SIG-M5 treated with dmso at 0.1 percent for 504 hours (cell line): ENCODE results near the gene SCFD2.
"Not testable (repeated sequence)": the region's sequence is repeated elsewhere in the genome, so short reads cannot be mapped to it uniquely, and the experiment has no call there.

Experiments used
- DNase-seq: peaks from one replicate; lab custom pipeline; 2025; ENCODE audit not compliant: unreplicated experiment; lab: John Stamatoyannopoulos, UW

SCFD2 gene

DNA sequence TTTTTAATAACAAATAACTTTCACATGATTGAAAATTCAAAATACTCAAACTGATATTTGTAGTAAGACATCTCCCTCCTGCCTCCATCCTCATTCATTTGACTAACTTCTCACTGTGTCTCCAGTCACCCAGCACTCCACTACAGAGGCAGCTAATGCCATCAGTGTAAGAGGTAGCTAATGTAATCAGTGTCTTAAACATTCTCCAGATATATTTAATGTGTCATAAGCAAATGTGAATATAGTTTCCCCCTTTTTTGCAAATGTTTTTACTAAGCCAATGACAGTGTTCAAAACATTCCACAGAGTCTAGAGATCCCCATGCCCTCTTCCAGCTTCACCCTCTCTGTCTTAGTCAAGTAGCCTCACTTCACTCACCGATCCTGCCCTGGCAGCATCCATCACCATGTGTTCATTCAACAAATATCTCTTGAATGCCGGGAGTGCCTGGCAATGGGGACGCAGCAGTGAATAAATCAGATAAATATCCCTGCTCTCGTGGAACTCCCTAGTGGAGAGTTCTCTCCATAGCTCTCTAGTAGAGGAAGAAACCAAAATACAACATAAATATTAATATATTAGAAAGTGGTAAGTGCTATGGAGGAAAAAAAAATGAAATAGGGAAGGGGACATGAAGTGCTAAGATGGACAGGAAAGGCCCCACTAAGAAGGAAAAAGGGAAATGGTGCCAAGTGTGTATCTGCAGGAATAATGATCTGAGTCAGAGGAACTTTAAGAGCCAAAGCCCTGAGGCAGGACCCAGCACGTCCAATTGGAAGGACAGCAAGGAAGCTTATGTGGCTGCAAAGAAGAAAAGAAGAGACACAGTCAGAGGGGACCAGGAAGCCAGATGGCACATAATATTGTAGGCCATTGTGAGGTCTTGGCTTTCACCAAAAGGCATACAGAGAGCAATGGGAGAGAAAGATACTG is 18.7 kb downstream of the SCFD2 start:
- DNase-seq: no peak

DNA sequence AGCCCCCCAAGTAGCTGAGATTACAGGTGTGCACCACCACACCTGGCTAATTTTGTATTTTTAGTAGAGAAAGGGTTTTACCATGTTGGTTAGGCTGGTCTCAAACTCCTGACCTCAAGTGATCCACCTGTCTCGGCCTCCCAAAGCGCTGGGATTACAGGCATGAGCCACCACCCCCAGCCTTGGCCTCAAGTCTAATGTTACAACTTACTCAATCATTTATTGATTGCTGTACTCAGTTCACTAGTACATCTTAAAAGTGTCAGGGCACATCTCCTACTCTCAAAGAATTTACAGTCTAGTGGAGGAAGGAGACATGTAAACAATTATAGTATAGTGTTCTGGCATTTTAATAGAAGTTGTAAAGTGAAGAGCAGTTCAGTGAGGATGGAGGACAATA is 19.5 kb downstream of the SCFD2 start:
- DNase-seq: not testable (repeated sequence)

DNA sequence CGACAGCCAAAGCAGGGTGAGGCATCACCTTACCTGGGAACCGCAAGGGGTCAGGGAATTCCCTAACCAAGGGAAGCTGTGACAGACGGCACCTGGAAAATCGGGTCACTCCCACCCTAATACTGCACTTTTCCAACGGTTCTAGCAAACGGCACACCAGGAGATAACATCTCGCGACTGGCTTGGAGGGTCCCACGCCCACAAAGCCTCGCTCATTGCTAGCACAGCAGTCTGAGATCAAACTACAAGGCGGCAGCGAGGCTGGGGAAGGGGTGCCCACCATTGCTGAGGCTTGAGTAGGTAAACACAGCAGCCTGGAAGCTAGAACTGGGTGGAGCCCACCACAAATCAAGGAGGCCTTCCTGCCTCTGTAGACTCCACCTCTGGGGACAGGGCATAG is 25.7 kb downstream of the SCFD2 start:
- DNase-seq: not testable (repeated sequence)

DNA sequence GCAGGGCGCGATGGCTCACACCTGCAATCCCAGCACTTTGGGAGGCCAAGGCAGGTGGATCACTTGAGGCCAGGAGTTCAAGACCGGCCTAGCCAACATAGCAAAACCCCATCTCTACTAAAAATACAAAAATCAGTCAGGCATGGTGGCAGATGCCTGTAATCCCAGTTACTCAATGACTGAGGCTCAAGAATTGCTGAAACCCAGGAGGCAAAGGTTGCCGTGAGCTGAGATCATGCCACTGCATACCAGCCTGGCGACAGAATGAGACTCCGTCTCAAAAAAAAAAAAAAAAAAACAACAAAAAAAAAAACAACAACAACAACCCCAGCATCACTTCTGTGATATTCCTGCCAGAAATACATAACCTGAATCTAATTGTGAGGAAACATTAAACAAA is 30.9 kb downstream of the SCFD2 start:
- DNase-seq: not testable (repeated sequence)

DNA sequence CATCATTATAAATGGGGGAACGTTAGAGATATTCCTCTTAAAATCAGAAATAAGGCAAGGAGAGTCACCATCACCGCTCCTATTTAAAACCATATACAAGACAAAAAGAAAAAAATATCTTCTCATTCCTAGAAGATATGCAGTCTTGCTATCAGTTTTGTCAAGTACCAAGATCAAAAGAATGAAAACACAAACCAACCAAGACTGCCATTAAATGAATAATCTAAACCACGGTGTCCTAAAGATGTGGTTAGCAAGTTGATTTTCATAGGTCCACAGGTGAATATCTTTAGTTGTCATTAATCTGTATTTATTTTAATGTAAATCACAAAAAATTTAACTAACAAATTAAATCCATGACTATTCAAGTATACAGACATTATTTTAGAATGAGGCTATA is 39.3 kb downstream of the SCFD2 start:
- DNase-seq: no peak

DNA sequence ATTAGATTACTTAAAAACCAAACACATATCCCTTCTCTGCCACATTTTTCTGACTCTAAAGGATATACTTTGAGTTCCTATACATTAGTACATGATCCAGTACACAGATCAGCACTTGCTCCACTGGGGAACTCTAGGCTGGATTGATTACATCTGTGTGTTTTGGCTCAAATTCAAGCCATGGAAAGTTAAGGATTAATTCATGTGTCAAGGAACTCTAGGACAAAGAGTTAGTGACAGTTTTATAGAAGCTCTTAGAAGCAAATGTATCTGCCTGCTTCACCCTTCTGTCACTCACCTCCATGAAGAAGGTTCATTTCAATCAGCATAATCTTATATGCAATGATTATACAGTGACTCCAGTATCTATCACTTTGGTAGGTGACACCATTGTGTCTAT is 43.2 kb downstream of the SCFD2 start:
- DNase-seq: no peak

DNA sequence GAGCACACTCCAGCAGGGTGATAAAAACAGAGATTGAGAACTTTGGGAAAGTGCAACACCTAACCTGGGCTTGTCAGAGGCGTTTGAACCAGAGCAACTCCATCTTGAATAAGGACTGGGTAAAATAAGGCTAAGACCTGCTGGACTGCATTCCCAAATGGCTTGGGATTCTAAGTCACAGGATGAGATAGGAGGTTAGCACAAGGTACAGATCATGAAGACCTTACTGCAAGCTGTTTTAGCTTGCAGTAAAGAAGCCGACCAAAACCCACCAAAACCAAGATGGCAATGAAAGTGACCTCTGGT is 43.9 kb downstream of the SCFD2 start:
- no peak for DNase-seq

DNA sequence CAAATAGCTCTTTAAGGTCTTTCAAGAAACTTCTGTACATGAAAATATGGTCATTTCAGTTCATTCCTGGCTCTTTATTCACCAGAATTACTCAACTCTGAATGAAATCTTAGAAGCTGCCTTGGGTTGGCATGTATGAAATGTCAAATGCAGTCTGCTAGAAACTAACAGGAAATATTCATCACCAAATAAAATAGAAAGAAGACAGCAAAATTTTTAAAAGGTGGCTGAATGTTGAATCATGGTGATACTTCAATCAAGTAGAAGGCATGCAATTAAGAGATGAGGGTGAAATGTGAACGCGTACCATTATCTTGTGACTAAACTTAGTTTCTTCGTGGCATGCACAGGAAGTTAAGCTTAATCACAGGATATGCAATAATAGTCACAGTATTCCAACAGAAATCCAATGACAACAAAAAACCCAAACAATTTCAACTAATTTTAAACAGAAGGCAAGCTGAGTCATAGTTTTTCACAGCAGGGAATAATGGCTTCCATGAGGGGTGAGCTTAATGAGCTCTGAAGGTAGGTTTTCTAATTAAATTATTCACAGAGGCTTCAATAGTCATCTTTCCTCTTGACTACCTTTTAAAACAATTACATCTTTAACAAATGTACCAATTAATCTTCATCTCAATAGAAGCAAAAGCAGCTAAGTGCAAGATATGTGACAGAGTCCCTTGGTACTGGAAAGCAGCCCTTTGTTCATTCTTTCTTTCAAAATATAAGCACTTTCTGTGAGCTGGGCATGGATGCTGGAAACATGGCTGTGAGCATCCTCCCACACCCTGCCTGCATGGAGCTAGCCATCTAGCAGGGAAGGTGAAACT is 44.5 kb downstream of the SCFD2 start:
- DNase-seq: no peak

DNA sequence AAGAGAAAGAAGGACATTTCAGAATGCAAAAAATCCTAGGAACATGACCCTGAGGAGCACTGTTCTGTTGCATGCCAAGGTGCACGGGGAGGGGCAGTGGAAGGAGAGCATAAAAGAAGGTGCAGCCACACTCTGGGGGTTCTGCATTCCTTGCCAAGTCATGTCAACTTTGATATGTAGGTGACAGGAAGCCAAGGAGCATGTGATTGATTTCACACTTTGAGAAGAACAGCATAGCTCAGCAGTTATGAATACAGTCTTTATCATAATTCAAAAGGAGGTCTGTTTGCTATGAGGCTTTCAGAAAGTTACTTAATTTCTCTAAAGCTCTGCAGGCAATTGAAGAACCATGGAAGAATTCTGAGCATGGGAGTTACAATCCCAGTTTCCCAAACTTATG is 50.6 kb downstream of the SCFD2 start:
- DNase-seq: no peak

DNA sequence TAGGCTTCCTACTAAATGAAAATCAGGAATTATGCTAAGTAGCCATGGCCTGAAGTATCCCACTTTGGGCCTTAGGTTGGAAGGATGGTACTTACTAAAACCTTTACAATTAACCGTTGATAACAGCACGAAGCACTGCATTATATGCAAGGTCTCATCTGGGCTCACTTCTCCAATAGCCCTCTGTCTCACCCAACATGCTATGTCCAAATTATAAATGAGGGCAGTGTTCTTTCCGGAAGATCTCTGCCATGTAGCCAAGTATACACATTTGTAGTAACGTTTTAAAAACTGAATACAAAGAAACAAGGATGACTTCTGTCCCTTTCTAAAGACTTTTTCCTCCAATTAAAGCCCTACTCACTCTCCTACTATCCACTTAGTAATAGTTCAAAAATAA is 51.6 kb downstream of the SCFD2 start:
- DNase-seq: no peak

DNA sequence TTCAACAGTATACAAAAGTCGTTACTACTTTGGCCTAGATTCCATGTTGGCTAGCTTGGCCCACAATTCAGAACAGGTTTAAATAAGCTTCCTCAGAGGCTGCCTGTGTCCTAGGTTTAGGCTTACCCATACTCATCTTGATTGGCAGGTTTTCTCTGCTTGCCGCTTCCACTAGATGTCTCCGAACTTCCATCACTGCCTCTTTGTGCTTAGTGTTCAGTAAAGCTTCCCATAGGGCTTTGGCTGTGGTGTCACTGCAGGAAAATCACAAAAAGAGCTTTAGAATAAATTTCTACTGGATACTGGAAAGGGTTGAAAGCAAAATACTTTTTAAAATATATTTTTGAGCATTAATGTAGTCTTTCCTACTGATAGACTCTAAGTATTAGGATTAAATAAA is 52.4 kb downstream of the SCFD2 start:
- DNase-seq: peak; percentile 19

DNA sequence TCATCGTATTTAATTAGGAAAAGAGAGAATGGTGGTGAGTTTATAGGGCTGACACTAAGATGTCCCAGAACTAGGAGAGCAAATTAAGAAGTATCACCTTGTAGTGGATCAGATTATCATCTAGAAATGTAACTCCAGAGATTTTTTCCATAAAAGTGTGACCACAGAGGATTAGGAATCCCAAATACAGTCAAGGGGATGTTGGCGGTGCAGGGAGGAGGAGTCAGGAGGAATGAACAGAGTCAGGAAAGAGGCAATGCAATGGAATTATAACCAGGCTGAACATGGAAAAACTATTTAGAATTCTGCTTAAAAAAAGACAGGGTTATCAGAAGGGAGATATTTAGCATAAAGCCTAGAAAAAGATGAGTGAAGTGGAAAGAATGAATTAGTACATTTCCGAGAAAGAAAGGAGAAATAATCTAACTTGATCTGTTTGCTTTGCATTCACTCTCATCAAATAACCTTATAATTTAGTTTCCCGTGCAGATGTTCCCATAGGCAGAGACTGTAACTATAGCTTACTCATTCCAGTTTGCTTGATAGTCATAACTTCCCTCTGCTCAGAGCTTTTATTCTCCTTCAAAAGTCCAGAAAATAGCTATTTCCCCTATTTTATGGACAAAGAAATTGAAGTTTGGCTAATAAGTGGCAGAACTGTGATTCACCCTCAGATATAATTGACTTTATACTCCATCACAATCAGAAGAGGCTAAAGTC is 56.4 kb downstream of the SCFD2 start:
- DNase-seq: no peak

DNA sequence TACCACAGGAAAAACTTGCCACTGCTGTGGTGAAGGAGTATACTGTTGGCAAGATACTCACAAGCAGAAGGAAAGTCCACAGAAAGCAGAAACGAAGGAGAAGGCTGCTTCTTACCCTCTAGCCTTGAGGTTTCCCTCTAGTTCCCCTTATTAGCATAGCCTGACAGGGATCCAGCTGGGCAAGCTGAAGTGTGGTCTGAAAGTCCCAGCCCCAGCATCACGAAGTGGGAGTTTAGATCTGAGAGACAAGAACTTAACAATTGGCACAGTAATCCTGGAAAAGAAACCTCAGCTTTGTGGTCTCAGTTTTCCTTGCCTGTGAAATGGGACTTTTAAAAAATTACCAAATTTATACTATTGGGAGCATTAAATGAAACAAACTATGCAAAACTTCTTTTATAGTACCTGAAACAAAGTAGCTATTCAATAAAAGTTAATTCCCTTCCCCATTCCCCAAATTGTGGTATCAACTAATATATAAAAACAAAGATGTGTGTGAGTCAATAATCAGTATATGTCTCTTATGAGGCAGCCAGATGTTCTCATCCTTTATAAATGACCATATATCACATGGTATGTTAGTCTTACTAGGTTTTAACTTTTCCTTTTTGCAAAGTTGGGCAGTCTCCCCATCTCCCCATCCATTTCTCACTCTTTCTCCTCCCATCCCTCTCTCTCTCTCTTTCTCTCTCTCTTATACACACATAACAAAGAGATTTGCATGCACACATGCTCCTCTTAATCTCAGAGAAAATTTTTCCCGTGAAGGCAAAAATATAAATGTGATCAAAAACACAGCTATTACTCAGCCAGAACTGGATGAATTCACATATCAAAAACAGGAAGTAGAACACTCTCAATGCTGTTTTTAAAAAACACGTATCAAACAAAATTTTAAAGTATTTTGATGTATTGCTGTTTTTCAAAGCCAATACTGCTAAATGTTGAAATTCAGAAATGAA is 57.8 kb downstream of the SCFD2 start:
- peak; percentile 37 for DNase-seq

DNA sequence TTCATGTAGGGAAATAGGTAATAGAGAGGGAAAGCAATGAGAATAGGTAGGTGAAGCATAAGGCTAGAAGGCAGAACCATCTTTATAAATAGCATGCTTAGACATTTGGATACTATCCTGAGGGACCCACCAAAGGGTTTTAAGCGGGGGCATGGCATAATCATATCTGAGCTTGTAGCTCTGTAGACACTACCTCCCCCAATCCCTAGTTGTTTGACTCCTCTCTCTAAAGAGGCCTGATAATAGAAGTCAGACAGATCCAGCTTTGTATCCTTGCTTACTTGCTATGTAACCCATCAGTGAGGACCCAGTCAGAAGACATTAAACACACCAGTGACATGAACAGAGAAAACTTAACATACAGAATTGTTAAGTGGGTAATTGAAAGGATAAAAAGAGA is 58.7 kb downstream of the SCFD2 start:
- DNase-seq: no peak

DNA sequence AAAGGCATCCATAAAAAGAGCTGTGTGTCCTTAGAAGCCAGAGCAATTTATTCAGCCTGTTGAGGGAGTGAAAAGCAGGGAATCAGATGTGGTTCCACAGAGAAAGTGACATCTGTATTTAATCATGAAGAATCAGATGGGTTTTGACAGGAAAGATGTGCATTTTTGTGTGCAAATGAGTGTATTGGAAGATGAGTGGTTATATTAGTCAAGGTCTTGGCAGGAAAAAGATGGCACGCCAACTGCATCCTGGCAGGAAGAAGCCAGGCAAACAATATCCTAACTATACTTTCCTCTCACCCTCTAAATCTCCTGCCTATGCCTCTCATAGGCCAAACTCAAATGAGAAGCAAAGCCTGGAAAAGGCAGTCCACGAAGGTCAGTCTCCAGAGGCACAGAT is 59.1 kb downstream of the SCFD2 start:
- DNase-seq: no peak

DNA sequence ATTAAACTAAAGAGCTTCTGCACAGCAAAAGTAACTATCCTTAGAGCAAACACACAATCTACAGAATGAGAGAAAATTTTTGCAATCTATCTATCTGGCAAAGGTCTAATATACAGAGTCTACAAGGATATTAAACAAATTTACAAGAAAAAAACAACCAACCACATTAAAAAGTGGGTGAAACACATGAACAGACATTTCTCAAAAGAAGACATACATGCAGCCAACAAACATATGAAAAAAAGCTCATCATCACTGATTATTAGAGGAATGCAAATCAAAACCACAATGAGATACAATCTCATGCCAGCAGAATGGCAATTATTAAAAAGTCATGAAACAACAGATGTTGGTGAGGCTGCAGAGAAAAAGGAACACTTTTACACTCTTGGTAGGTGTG is 73.7 kb downstream of the SCFD2 start:
- not testable (repeated sequence) for DNase-seq

DNA sequence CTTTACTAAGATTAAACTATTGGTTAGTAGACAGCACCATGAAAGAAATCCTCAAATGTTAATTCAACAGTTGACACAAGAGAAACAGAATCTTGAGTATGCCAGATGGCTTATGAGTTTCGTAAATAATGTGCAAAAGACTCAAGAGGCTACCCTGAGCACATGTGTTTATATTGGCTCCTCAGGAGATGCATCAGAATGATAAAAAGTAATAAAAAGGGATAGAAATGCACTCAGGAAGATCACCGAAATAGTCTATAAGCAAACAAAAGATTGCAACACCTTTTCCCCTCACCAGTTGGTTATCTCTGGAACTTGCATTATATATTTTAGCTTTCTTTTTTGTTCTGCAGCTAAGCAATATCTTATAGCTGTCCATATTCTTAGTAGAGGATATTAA is 84.4 kb downstream of the SCFD2 start:
- no peak for DNase-seq

DNA sequence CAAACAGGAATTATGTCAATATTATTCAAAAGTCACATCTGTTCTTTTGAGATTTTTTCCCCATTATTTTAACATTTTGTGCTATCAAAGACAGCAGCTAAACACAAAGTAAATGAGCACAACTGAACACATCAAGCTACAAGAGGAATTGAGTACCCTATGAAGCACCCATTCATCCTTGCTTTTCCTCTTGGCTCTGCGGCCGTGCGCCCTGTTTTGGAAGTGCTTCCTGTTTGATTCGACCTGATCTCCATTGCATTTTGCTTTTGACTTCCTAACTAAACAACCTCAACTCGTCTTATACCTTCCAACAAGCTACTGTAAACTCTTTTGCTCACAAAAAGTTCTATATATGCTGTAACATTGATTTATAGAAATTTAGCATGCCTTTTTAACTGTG is 85.0 kb downstream of the SCFD2 start:
- no peak for DNase-seq

DNA sequence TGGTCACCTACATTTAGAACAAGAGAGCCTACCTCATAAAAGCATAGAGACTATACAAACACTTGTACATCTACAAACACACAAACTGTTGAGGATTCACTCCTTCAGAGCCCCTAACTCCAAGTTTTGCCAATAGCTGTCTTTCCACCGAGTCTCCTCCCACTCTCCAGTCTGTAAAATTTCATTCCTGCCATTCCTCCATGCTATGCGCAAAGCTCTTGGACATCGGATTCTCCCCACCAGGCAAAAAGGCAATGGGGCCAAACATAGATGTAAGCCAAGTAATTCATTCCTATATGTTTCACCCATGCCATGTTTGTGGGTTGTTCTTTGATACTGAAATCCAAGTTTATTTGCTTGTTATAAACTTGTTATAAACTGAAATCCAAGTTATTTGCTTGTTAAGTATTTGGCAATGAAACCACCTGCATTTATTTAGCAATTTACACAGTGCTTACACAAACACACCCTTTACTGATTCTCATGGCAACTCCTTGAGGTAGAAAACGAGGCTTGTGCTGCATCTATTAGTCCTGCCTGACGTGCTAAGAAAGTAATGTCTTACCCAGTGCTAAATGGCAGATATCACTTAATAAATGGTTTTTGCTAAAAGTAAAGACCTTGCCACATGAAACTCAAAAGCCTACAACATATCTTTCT is 91.1 kb downstream of the SCFD2 start:
- DNase-seq: no peak

DNA sequence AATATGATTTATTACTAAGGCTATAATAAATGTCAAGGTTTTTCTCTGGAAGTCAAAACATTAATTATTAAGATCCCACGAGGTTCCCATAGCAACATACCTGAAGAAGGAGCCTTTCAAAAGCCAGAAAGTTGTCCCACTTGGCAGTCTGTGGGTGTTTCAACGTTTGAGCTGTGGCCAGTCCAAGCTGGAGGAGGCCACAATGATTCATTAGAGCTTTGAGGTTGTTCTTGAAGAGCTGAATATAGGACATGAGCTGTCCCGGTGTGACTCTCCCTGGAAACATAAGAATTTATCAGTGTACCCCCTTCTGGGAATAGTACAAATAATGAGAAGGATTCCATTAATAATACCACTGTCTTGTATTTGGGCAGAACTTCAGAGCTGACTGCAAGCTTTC is 92.1 kb downstream of the SCFD2 start:
- no peak for DNase-seq
